ENCODE results near the gene C11orf97.
A peak's percentile ranks its signal among the peaks of the same experiment; 100 is the strongest.
"Not testable (repeated sequence)": the region's sequence is repeated elsewhere in the genome, so short reads cannot be mapped to it uniquely, and the experiment has no call there.

C11orf97 gene

GRCh38 chr11:94511932-94512781, at the start of gene C11orf97:
TSS of gene C11orf97 (plus strand) at chr11:94512461. CDS start at chr11:94512529, 68 bp downstream.
- DNase-seq (ENCODE audit: low spot score) = peak; percentile 68

- no peak for DNase-seq (ENCODE audit: low spot score)
Measured at GRCh38 chr11:94469416-94469815, 42.8 kb upstream of the C11orf97 start.

GRCh38 chr11:94472916-94473799, 39.1 kb upstream of the C11orf97 start:
- DNase-seq (ENCODE audit: low spot score) = no peak

- no peak for DNase-seq (ENCODE audit: low spot score)
Measured at GRCh38 chr11:94477624-94478023, 34.6 kb upstream of the C11orf97 start.

- no peak for DNase-seq (ENCODE audit: low spot score)
Measured at GRCh38 chr11:94481342-94481741, 30.9 kb upstream of the C11orf97 start.

- no peak for DNase-seq (ENCODE audit: low spot score)
Measured at GRCh38 chr11:94486068-94486467, 26.2 kb upstream of the C11orf97 start.

GRCh38 chr11:94493281-94494125, 18.8 kb upstream of the C11orf97 start, which contains the start of the genes ANKRD49 and MRE11:
TSS of gene ANKRD49 (plus strand) at chr11:94493984. CDS start at chr11:94496694, 2,710 bp downstream.
TSS of gene MRE11 (minus strand) at chr11:94493844. CDS start at chr11:94492801, 1,043 bp downstream.
- peak; percentile 97 for DNase-seq (ENCODE audit: low spot score)

- DNase-seq (ENCODE audit: low spot score) = no peak
Measured at GRCh38 chr11:94494126-94494680, 18.1 kb upstream of the C11orf97 start.

GRCh38 chr11:94500181-94500580, 12.1 kb upstream of the C11orf97 start:
- DNase-seq (ENCODE audit: low spot score) = no peak

- DNase-seq (ENCODE audit: low spot score) = no peak
Measured at GRCh38 chr11:94501522-94501921, 10.7 kb upstream of the C11orf97 start.

GRCh38 chr11:94504689-94505293, 7.5 kb upstream of the C11orf97 start:
- peak; percentile 58 for DNase-seq (ENCODE audit: low spot score)

- not testable (repeated sequence) for DNase-seq (ENCODE audit: low spot score)
Measured at GRCh38 chr11:94506513-94506912, 5.7 kb upstream of the C11orf97 start.

- DNase-seq (ENCODE audit: low spot score) = no peak
Measured at GRCh38 chr11:94507485-94507884, 4.8 kb upstream of the C11orf97 start.

GRCh38 chr11:94513091-94513490, 830 bp downstream of the C11orf97 start:
- DNase-seq (ENCODE audit: low spot score) = no peak

GRCh38 chr11:94515398-94515797, 3.1 kb downstream of the C11orf97 start:
- DNase-seq (ENCODE audit: low spot score) = no peak

GRCh38 chr11:94516725-94517124, 4.5 kb downstream of the C11orf97 start:
- DNase-seq (ENCODE audit: low spot score) = no peak

GRCh38 chr11:94518300-94518699, 6.0 kb downstream of the C11orf97 start:
- no peak for DNase-seq (ENCODE audit: low spot score)

GRCh38 chr11:94519478-94520084, 7.3 kb downstream of the C11orf97 start:
- DNase-seq (ENCODE audit: low spot score) = peak; percentile 37

- no peak for DNase-seq (ENCODE audit: low spot score)
Measured at GRCh38 chr11:94521684-94522083, 9.4 kb downstream of the C11orf97 start.

GRCh38 chr11:94524341-94524740, 12.1 kb downstream of the C11orf97 start:
- DNase-seq (ENCODE audit: low spot score) = no peak

Measured in AG08395 (cell line).